IMR-90 (cell line): ENCODE results near the gene CEP295NL. TPM values are rescaled to one million over a fixed set of nuclear protein-coding genes. Genes with fewer than 3 reads are reported as not detected.
"Not testable (repeated sequence)": the region's sequence is repeated elsewhere in the genome, so short reads cannot be mapped to it uniquely, and the experiment has no call there.

ENCODE experiments used
- ATAC-seq: fragments of 200-7000 bp; cut with Tn5 transposase; 2 replicates; pipeline ENCODE4 v1.9.1; 2020; ENCODE audit warnings: low read depth, mild to moderate bottlenecking, moderate library complexity
- BruUV-seq: library from RNA; stranded (reverse); fragments of 400-500 nt; replicated peaks from 2 replicates; lab custom pipeline; 2021; lab: Mats Ljungman, UMichigan
- CTCF ChIA-PET: fragments of 300-600 bp; formaldehyde crosslinking; extraction: SDS; loops from one replicate; lab custom pipeline; 2021; ENCODE audit warnings: antibody characterized with exemption; lab: Yijun Ruan, JAX
- POLR2A ChIA-PET: fragments of 300-600 bp; sonication (Branson Sonifier 250); formaldehyde crosslinking; loops from one replicate; lab custom pipeline; 2022; ENCODE audit warnings: antibody characterized with exemption; ENCODE audit not compliant: unreplicated experiment; lab: Charles Lee
- DNase-seq: peaks from one replicate; pipeline ENCODE4 v3.0.0; 2013
- H2AFZ ChIP-seq: replicated peaks from 2 replicates; pipeline ENCODE3; 2013; ENCODE audit warnings: low read length, mild to moderate bottlenecking; ENCODE audit not compliant: poor library complexity
- H2AK5ac ChIP-seq: 2 replicates; pipeline ENCODE4 v1.6.1; 2013; ENCODE audit warnings: low read depth, low read length, inconsistent platforms
- H2AK9ac ChIP-seq: replicated peaks from 2 replicates; pipeline ENCODE3; 2013; ENCODE audit warnings: mild to moderate bottlenecking, low read depth, low read length, moderate library complexity; ENCODE audit not compliant: poor library complexity
- H2BK120ac ChIP-seq: 2 replicates; pipeline ENCODE4 v1.6.1; 2013; ENCODE audit warnings: low read depth, low read length, inconsistent platforms
- H2BK15ac ChIP-seq: 3 replicates; pipeline ENCODE4 v1.6.1; 2013; ENCODE audit warnings: low read depth, low read length, inconsistent platforms
- H2BK20ac ChIP-seq: 2 replicates; pipeline ENCODE4 v1.6.1; 2013; ENCODE audit warnings: low read depth, mild to moderate bottlenecking, inconsistent platforms, low read length, moderate library complexity
- H2BK5ac ChIP-seq: 2 replicates; pipeline ENCODE4 v1.6.1; 2013; ENCODE audit warnings: mild to moderate bottlenecking, low read depth, low read length, inconsistent platforms; ENCODE audit not compliant: poor library complexity, severe bottlenecking
- H3K14ac ChIP-seq: replicated peaks from 2 replicates; pipeline ENCODE4 v1.6.1; 2013; ENCODE audit warnings: low read depth, low read length, inconsistent platforms
- H3K18ac ChIP-seq: 2 replicates; pipeline ENCODE4 v1.6.1; 2013; ENCODE audit warnings: low read depth, low read length, control low read depth
- H3K23ac ChIP-seq: 2 replicates; pipeline ENCODE4 v1.6.1; 2013; ENCODE audit warnings: low read depth, low read length, inconsistent platforms
- H3K27ac ChIP-seq: 2 replicates; pipeline ENCODE4 v1.5.1; 2013; ENCODE audit warnings: mild to moderate bottlenecking, control low read depth, low read length; ENCODE audit not compliant: insufficient read depth
- H3K27me3 ChIP-seq: 2 replicates; pipeline ENCODE4 v1.6.1; 2013; ENCODE audit warnings: low read length; ENCODE audit not compliant: control insufficient read depth, insufficient read depth
- H3K36me3 ChIP-seq: 2 replicates; pipeline ENCODE4 v1.6.1; 2013; ENCODE audit warnings: low read length, mixed read lengths; ENCODE audit not compliant: control insufficient read depth, insufficient read depth
- H3K4ac ChIP-seq: 2 replicates; pipeline ENCODE4 v1.6.1; 2013; ENCODE audit warnings: low read depth, low read length, inconsistent platforms
- H3K4me1 ChIP-seq: 2 replicates; pipeline ENCODE4 v1.6.1; 2013; ENCODE audit warnings: low read length, mixed read lengths; ENCODE audit not compliant: control insufficient read depth, insufficient read depth
- H3K4me2 ChIP-seq: 2 replicates; pipeline ENCODE4 v1.6.1; 2013; ENCODE audit warnings: low read depth, mild to moderate bottlenecking, control low read depth, low read length, moderate library complexity
- H3K4me3 ChIP-seq: 2 replicates; pipeline ENCODE4 v1.5.1; 2013; ENCODE audit warnings: low read depth, mild to moderate bottlenecking, control low read depth, low read length, moderate library complexity; ENCODE audit not compliant: insufficient read depth
- H3K56ac ChIP-seq: 2 replicates; pipeline ENCODE4 v1.6.1; 2013; ENCODE audit warnings: low read length, inconsistent platforms; ENCODE audit not compliant: insufficient read depth; ENCODE audit errors: extremely low read depth
- H3K79me1 ChIP-seq, 2 experiments: 2 replicates each; pipeline ENCODE4 v1.6.1; 2013; ENCODE audit warnings: low read length in 2 of 2, inconsistent platforms in 1 of 2, low read depth in 1 of 2
- H3K9ac ChIP-seq: 2 replicates; pipeline ENCODE4 v1.6.1; 2013; ENCODE audit warnings: low read depth, low read length, control low read depth
- H3K9me1 ChIP-seq: 2 replicates; pipeline ENCODE4 v1.6.1; 2013; ENCODE audit warnings: low read length, inconsistent platforms; ENCODE audit not compliant: insufficient read depth
- H3K9me3 ChIP-seq: 2 replicates; pipeline ENCODE4 v1.6.1; 2013; ENCODE audit warnings: low read length; ENCODE audit not compliant: control insufficient read depth, insufficient read depth
- H4K20me1 ChIP-seq: 2 replicates; pipeline ENCODE4 v1.6.1; 2013; ENCODE audit warnings: low read length, inconsistent platforms; ENCODE audit not compliant: insufficient read depth
- H4K5ac ChIP-seq: 2 replicates; pipeline ENCODE4 v1.6.1; 2013; ENCODE audit warnings: mild to moderate bottlenecking, low read depth, low read length, control low read depth
- H4K8ac ChIP-seq, 2 experiments: 2 replicates each; pipeline ENCODE4 v1.6.1; 2013; ENCODE audit warnings: low read depth in 2 of 2, low read length in 2 of 2, control low read depth in 1 of 2, inconsistent platforms in 1 of 2
- H4K91ac ChIP-seq: 2 replicates; pipeline ENCODE4 v1.6.1; 2013; ENCODE audit warnings: low read depth, low read length, inconsistent platforms; ENCODE audit not compliant: insufficient read depth
- CEBPB ChIP-seq: IDR thresholded peaks from 2 replicates; pipeline ENCODE4 v1.6.1; 2012; ENCODE audit warnings: low read depth, low read length, improper control_type of control experiment
- CHD1 ChIP-seq: IDR thresholded peaks from 2 replicates; pipeline ENCODE4 v1.6.1; 2012; ENCODE audit warnings: low read depth, low read length, improper control_type of control experiment
- MAZ ChIP-seq: IDR thresholded peaks from 2 replicates; pipeline ENCODE4 v1.6.1; 2012; ENCODE audit warnings: low read depth, mild to moderate bottlenecking, low read length, improper control_type of control experiment, moderate library complexity, borderline replicate concordance
- RCOR1 ChIP-seq: IDR thresholded peaks from 2 replicates; pipeline ENCODE4 v1.6.1; 2012; ENCODE audit warnings: mild to moderate bottlenecking, low read length, improper control_type of control experiment; ENCODE audit not compliant: insufficient replicate concordance
- WGBS, 2 experiments: methylation state at CpG; one replicate each; pipeline versions ENCODE4 v1.1.5 to v1.1.7; 2013; ENCODE audit warnings: missing lambda C conversion rate in 2 of 2; ENCODE audit not compliant: insufficient read length in 1 of 2; ENCODE audit errors: extremely low coverage in 2 of 2; 5-methylcytosine and 5-hydroxymethylcytosine counted together
- dilution Hi-C: fragments of 300-500 bp; cut with HindIII; formaldehyde crosslinking; loops from one replicate; pipeline ENCODE4 v1.14.3; 2018; ENCODE audit warnings: low sequenced_read_pairs; ENCODE audit not compliant: unreplicated experiment
- in situ Hi-C: fragments of 300-500 bp; cut with MboI; formaldehyde crosslinking; loops from 3 replicates; pipeline ENCODE4 v1.14.3; 2019; ENCODE audit warnings: low sequenced_read_pairs, inconsistent platforms, mixed read lengths
- intact Hi-C: fragments of 100-400 bp; cut with micrococcal nuclease; formaldehyde crosslinking; loops from 2 replicates; pipeline ENCODE4 v1.10.0; 2022
- polyA plus RNA-seq, 3 experiments: library from polyadenylated mRNA; depleted of rRNA; stranded (reverse); fragments of >200 nt; gene quantifications; 2 replicates each; pipeline ENCODE4 v1.2.3, GENCODE V29; 2012; ENCODE audit warnings: low replicate concordance in 1 of 3
- total RNA-seq: library from RNA; depleted of rRNA; stranded (reverse); fragments of >200 nt; gene quantifications from 2 replicates; pipeline ENCODE4 v1.2.3, GENCODE V29; 2012
- TF ChIP-seq, protein P1 (sequence below): conservative IDR thresholded peaks from 2 replicates; pipeline ENCODE4 v1.5.1; 2012; ENCODE audit warnings: mild to moderate bottlenecking, low read depth, low read length, improper control_type of control experiment

Gene CEP295NL
- total and polyA plus RNA-seq, 2 of the 4 experiments (the other 2 are of a cell fraction), result 0.31 to 0.72 TPM

GRCh38 chr17:78946131-78946530, 43.1 kb upstream of the CEP295NL start:
- H4K5ac ChIP-seq, result no peak overlapping the region
- H2BK5ac ChIP-seq, result no peak overlapping the region
- H4K8ac ChIP-seq, result no peak overlapping the region
- H2AK9ac ChIP-seq, result no peak overlapping the region
- ChIA-PET POLR2A (no interaction called here), CTCF (no interaction called here)
- in situ Hi-C loops, result no loop called here
- no peak overlapping the region for H3K14ac ChIP-seq
- ATAC-seq (no peak), DNase-seq (no peak)
- dilution Hi-C loops, result no loop called here
- no peak overlapping the region for H3K23ac ChIP-seq
- peak overlapping the region; percentile 23 for H2AFZ ChIP-seq
- no peak overlapping the region for H3K4me3 ChIP-seq
- intact Hi-C loops, result no loop called here
- H3K4me1 ChIP-seq, result no peaks in the 10 kb centered on the region
- no peak overlapping the region for H2BK15ac ChIP-seq
- no peaks in the 10 kb centered on the region for H3K36me3 ChIP-seq
- H3K4ac ChIP-seq, result no peak overlapping the region
- H2BK120ac ChIP-seq, result no peak overlapping the region
- no peak overlapping the region for H3K18ac ChIP-seq
- H3K4me2 ChIP-seq, result no peak overlapping the region
- H4K91ac ChIP-seq, result no peak overlapping the region
- H3K9me3 ChIP-seq, result peaks cover 13% of the 10 kb centered on the region
- TF ChIP-seq MAZ, result no peak
- no peak for TF ChIP-seq RCOR1
- TF ChIP-seq CHD1, result no peak
- TF ChIP-seq CEBPB, result no peak
- TF ChIP-seq, protein P1, sequence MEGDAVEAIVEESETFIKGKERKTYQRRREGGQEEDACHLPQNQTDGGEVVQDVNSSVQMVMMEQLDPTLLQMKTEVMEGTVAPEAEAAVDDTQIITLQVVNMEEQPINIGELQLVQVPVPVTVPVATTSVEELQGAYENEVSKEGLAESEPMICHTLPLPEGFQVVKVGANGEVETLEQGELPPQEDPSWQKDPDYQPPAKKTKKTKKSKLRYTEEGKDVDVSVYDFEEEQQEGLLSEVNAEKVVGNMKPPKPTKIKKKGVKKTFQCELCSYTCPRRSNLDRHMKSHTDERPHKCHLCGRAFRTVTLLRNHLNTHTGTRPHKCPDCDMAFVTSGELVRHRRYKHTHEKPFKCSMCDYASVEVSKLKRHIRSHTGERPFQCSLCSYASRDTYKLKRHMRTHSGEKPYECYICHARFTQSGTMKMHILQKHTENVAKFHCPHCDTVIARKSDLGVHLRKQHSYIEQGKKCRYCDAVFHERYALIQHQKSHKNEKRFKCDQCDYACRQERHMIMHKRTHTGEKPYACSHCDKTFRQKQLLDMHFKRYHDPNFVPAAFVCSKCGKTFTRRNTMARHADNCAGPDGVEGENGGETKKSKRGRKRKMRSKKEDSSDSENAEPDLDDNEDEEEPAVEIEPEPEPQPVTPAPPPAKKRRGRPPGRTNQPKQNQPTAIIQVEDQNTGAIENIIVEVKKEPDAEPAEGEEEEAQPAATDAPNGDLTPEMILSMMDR, result no peak
- H3K79me1 ChIP-seq, result no peaks in the 10 kb centered on the region
- peak overlapping the region; percentile 51; the same call in 1 of the 2 replicates for H2AK5ac ChIP-seq
- whole genome bisulfite sequencing, 2 experiments, result no CpG with 5 or more reads among the region's 7 CpGs
- no peaks in the 10 kb centered on the region; the same call in 1 of the 2 replicates for H3K27me3 ChIP-seq
- H2BK20ac ChIP-seq, result no peak overlapping the region
- no peak overlapping the region for H3K27ac ChIP-seq
- H3K9ac ChIP-seq, result no peak overlapping the region
- no peak overlapping the region for H3K56ac ChIP-seq
- no peaks in the 10 kb centered on the region for H4K20me1 ChIP-seq
- BruUV-seq, result no TSS peak
- no peaks in the 10 kb centered on the region for H3K9me1 ChIP-seq

DNA sequence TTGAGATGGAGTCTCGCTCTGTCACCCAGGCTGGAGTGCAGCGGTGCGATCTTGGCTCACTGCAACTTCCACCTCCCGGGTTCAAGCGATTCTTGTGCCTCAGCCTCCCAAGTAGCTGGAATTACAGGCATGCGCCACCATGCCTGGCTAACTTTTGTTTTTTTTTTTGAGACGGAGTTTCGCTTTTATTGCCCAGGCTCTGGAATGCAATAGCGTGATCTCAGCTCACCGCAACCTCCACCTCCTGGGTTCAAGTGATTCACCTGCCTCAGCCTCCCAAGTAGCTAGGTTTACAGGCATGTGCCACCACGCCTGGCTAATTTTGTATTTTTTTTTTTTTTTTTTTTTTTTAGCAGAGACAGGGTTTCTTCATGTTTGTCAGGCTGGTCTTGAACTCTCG, 42.5 kb upstream of the CEP295NL start:
- H3K23ac ChIP-seq, H2BK15ac ChIP-seq, H2BK120ac ChIP-seq, H3K4me2 ChIP-seq, H2AFZ ChIP-seq, H3K14ac ChIP-seq, BruUV-seq, H3K27me3 ChIP-seq, CTCF ChIA-PET, H4K91ac ChIP-seq, H3K27ac ChIP-seq, H4K5ac ChIP-seq, H3K9me3 ChIP-seq, H3K9ac ChIP-seq, intact Hi-C loops, DNase-seq, POLR2A ChIA-PET, ATAC-seq, H2BK20ac ChIP-seq, H2BK5ac ChIP-seq, H3K36me3 ChIP-seq, H2AK5ac ChIP-seq, H3K4me3 ChIP-seq, H3K79me1 ChIP-seq, H3K18ac ChIP-seq, H2AK9ac ChIP-seq, H3K9me1 ChIP-seq, dilution Hi-C loops, H4K20me1 ChIP-seq, H3K56ac ChIP-seq, H3K4me1 ChIP-seq, H4K8ac ChIP-seq, in situ Hi-C loops, H3K4ac ChIP-seq: not testable (repeated sequence)
- 95% methylated on average over 8 of the region's 12 CpGs; no CpG with 5 or more reads in 1 of the 2 experiments for WGBS, 2 experiments
